Erythroblast (primary cell): Measurements from ENCODE around the gene CMAS.

Source experiments
- GATA1 ChIP-seq: IDR thresholded peaks from 2 replicates; pipeline ENCODE4 v1.6.1; 2011; ENCODE audit warnings: low read depth, mild to moderate bottlenecking, control low read depth, low read length, moderate library complexity
- POLR2A ChIP-seq: IDR thresholded peaks from 2 replicates; pipeline ENCODE4 v1.6.1; 2011; ENCODE audit warnings: mild to moderate bottlenecking, low read length

DNA sequence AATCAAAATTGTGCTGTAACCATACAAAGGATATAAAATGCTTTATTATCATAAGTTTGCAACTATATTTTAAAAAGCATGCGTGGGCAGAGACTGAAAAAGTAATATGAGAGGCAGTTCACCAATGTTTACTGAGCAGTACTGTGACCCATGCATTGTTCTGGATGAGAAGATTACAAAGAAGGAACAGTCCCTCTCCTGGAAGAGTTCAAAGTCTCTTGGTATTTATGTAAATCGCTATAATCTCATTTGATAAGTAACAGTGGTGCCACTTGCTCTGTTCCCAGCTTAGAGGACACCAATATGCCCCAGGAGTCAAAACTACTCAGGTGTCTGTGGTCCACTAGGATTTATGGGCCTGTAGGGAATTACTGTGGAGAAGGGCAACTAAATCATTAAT, 2.1 kb upstream of the CMAS start:
- TF ChIP-seq POLR2A, result no peak
- no peak for TF ChIP-seq GATA1
